NCI-H446 (cell line): ENCODE results near the gene C6orf15.

Experiments used
- DNase-seq, 2 experiments: peaks; one replicate each; lab custom pipeline; 2025; lab: John Stamatoyannopoulos, UW

Gene C6orf15

GRCh38 chr6:31112478-31112877 is at the start of gene C6orf15:
C6orf15 (minus strand) TSS chr6:31112575; CDS start chr6:31112555, 20 bp downstream.
- no peak for DNase-seq

DNA sequence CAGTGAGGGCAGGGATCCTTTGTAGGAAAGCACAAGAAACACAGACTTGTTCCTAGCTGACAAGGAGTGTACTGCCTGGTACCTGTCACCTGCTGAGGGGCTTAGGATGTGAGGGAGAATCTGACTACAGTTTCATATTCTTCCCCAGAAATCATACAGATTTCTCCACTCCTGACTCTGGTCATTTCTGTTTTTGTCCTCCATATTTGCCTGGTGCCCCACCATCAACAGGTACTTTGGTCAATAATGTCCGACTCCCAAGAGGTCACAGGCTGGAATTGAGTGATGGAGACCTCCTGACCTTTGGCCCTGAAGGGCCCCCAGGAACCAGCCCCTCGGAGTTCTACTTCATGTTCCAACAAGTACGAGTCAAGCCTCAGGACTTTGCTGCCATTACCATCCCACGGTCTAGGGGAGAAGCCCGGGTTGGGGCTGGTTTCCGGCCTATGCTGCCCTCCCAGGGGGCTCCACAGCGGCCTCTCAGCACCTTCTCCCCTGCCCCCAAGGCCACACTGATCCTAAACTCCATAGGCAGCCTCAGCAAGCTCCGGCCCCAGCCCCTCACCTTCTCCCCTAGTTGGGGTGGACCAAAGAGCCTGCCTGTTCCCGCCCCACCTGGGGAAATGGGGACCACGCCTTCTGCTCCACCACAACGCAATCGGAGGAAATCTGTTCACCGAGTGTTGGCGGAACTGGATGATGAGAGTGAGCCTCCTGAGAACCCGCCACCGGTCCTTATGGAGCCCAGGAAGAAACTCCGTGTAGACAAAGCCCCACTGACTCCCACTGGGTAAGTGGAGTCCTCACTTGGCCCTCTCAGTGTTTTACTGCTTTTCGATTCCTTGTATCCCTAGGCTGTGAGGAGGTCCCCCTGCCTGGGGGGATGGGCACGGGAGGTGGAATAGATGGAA is 49.1 kb upstream of the C6orf15 start:
- DNase-seq, result no peak

DNA sequence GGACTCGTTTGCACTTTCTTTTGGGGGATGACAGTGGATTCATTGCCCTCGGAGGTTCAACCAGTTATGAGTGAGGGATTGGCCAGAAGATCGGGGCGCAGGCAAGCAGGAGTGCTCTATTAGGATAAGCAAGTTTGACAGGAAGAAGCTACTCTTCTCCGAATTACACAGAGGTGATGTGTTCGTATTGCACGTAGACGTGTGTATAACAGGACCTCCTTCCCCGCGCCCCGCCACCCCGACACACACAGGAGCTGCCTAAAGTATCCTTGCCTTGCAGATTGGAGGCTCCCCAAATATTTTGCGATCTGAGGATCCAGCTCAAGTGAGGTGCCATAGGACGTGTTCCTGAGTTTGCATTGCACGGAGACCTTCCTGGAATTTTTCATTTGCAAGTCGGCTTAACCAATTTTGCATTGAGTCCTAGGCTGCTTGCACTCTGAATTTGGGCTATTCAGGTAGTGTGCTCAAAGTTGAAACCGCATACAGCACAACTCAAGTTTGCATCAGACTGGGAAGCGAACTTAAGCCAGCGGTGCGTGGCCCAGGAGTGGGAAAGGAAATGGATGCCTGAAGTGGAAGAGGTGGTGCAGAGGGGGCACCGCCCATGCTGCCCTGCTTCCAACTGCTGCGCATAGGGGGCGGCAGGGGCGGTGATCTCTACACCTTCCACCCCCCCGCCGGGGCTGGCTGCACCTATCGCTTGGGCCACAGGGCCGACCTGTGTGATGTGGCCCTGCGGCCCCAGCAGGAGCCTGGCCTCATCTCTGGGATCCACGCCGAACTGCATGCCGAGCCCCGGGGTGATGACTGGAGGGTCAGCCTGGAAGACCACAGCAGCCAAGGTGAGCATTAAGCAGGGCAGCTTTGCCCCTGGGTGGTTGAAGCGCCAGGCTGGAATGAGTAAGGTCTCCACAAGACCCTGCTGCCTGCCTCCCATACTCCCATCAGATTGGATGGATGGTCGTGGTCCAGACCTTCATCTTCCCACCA is 46.8 kb upstream of the C6orf15 start:
- no peak for DNase-seq

- DNase-seq, result peak; percentile 99
Measured at GRCh38 chr6:31158140-31158862, 45.9 kb upstream of the C6orf15 start, which contains the start of gene TCF19. TCF19 (plus strand) TSS chr6:31158589; CDS start chr6:31159470, 881 bp downstream.

- no peak for DNase-seq
Measured at GRCh38 chr6:31157513-31158139, 45.3 kb upstream of the C6orf15 start, which contains the start of gene CCHCR1. CCHCR1 (minus strand) TSS chr6:31157802; CDS start chr6:31157600, 202 bp downstream.

GRCh38 chr6:31156641-31157040 is 44.3 kb upstream of the C6orf15 start:
- DNase-seq, result no peak

DNA sequence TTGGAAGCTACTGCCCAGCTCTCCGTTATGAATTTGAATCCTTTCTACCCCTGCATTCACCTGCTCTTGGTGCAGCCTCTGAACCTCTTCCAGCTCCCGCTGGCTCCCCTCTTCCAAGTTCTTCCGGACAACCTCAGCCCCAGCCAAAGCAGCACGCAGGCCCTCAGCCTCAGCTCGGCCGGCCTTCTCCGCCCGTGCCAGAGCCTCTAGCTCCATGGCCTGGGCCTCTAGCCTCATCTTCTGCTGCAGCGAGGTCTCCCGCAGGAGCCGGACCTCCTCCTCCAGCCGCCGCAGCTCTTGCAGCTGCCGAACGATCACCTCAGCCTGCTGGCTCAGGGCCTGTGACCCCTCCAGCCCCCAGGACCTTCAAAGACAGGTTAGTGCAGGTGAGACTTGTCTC is 42.1 kb upstream of the C6orf15 start:
- no peak for DNase-seq

DNA sequence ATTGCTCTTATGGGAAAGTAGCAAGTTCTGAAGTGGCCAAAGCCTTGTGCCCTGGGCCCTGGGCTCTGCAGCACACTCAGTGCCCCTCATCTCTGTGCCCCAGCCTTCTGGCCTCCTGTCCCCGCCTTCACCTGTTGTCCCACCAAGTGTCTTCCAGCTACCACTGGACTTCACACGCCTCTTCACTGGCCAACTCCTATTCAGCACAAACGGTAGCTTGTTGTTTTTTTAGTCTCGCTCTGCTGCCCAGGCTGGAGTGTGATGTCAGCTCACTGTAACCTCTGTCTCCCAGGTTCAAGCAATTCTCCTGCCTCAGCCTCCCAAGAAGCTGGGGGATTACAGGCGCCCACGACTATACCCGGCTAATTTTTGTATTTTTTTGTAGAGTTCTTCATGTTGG is 40.4 kb upstream of the C6orf15 start:
- DNase-seq, result no peak

GRCh38 chr6:31149827-31150447 is 37.6 kb upstream of the C6orf15 start:
- no peak for DNase-seq

- no peak for DNase-seq
Measured at GRCh38 chr6:31145386-31145785, 33.0 kb upstream of the C6orf15 start.

- no peak for DNase-seq
Measured at GRCh38 chr6:31144970-31145340, 32.6 kb upstream of the C6orf15 start.

DNA sequence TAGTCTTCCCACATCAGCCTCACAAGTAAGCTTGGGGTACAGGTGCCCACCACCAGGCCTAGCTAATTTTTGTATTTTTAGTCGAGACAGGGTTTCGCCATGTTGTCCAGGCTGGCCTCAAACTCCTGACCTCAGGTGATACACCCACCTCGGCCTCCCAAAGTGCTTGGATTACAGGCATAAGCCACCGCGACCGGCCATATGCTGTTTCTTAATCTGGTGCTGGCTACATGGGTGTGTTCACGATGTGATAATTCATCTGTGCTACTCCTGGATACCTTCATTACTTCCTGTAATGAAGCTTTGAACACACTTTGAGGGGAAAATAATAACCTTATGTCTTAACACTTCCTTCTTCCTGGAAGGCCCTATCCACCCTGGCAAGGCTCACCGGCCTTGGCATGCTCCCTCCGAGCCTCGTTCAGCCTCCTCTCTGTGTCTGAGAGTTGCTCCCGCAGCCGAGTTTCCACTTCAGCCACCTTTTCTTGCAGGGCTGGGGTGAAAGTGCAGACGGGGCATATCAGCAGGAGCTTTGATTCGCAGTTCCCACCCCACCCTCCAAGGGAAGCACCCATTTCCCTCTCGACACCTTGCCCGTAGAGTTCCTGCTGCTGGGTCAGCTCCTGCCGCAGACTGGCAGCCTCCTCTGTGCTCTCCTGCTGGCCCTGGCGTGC is 32.1 kb upstream of the C6orf15 start:
- no peak for DNase-seq

GRCh38 chr6:31143148-31143547 is 30.8 kb upstream of the C6orf15 start:
- no peak for DNase-seq

DNA sequence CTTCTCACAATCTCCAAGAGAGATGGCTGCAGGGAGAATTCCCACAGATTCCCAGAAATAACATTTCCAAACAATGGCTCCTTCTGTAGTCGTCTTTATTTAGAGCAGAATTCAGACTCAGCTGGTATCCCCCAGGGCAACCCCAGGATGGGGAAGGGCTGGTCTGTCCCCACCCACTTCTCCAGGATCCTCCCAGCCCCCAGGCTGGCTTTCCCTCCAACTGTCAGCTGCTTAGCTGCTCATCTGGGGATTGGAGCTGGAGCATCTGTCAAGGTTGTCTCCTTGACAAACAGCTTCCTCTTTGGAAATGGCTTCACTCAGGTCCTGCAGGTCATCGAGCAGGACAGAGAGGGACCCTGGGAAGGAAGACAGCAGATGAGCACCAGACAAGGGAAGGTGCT is 30.0 kb upstream of the C6orf15 start:
- no peak for DNase-seq

DNA sequence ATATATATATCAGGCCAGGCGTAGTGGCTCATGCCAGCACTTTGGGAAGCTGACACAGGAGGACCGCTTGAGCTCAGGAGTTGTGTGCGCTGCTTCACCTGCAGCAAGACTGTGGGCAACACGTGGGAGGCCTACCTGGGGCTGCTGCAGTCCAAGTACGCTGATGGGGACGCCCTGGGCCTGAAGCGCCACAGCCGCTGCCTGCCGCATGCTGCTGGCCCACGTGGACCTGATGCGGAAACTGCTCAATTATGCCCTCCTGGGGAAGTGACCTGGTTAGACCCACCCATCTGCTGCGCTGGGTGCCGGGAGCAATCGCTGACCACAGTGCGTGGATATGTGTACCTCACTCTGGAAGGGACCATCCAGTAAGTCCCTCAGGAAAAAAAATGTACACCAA is 28.3 kb upstream of the C6orf15 start:
- no peak for DNase-seq

GRCh38 chr6:31139599-31139998 is 27.2 kb upstream of the C6orf15 start:
- no peak for DNase-seq

DNA sequence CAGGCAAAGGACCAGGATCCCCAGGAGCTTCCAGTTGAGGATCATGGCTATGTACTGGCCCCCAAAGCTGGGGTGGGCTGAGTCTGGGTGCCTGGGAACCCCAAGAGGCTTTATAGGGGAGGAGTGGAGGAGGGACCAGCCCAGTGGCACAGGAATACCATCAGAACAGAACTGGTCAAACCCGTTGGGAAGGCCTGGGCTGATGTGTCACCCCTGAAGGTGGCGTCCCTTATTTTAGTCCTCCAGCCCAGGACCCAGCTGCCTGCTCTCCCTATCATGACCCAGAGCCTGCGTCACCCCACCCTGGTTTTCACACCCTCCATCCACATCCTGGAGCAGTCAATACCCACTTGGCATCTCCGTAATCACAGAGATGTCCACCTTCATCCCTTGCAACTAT is 26.6 kb upstream of the C6orf15 start, which contains the start of gene PSORS1C2:
TSS of gene PSORS1C2 (minus strand) at position 85 of the 400 bp plus-strand sequence. CDS start at position 45, 40 bp downstream.
- no peak for DNase-seq

GRCh38 chr6:31135710-31136109 is 23.3 kb upstream of the C6orf15 start:
- DNase-seq, result no peak

GRCh38 chr6:31132806-31133205 is 20.4 kb upstream of the C6orf15 start:
- no peak for DNase-seq

- DNase-seq, result no peak
Measured at GRCh38 chr6:31131595-31131994, 19.2 kb upstream of the C6orf15 start.
